ENCODE measurements around the gene HSPA1A. TPM values are rescaled to one million over a fixed set of nuclear protein-coding genes. Genes with fewer than 3 reads are reported as not detected.

The HSPA1A gene
- total RNA-seq, 1 experiment from 2014 or later: 51.2 TPM

DNA sequence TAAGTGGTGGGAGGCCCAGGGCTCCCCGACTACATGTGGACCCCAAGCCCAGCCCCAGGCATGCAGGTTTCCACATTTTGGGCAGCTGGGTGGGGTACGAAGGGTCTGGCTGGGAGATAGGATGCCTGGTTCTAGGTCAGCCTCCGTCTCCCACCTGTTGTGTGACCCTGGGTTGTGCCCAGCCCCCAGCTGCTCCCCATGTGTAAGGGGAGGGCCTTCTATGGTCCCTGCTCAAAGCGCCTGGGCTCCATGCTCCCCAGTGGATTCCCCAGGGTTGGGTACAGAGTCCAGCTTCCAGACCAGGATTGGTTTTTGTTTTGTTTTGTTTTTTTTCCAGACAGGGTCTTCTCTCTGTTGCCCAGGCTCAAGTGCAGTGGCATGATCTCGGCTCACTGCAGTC is 37.1 kb upstream of the HSPA1A start:
- no peak overlapping the region for H2AFZ ChIP-seq (ENCODE audit: low read length)
- H3K23ac ChIP-seq (ENCODE audit: insufficient read length, low read depth, low read length): no peak overlapping the region
- WGBS (ENCODE audit: extremely low coverage, insufficient read length, low lambda C conversion rate): no CpG with 5 or more reads among the region's 5 CpGs
- no peak overlapping the region for H2BK20ac ChIP-seq (ENCODE audit: low read depth, low read length, poor library complexity, severe bottlenecking)
- no peaks in the 10 kb centered on the region for H3K4me1 ChIP-seq (ENCODE audit: insufficient read depth, low read length)
- H2BK120ac ChIP-seq (ENCODE audit: low read depth, low read length, poor library complexity, severe bottlenecking): no peak overlapping the region
- H3K9ac ChIP-seq (ENCODE audit: extremely low read depth, insufficient read length, low read length): no peak overlapping the region
- no peak overlapping the region for H3T11ph ChIP-seq (ENCODE audit: low read length)
- H4K91ac ChIP-seq (ENCODE audit: insufficient read length, low read depth, low read length): no peak overlapping the region
- H2BK12ac ChIP-seq (ENCODE audit: insufficient read length, low read depth, low read length): no peak overlapping the region
- DNase-seq: no peak
- H3K18ac ChIP-seq (ENCODE audit: insufficient read length, low read depth, low read length): no peak overlapping the region
- H4K8ac ChIP-seq (replicated peaks; ENCODE audit: insufficient read length, low read depth, low read length): no peak overlapping the region
- H4K5ac ChIP-seq (ENCODE audit: insufficient read length, low read depth, low read length): no peak overlapping the region
- no peaks in the 10 kb centered on the region for H3K9me3 Mint-ChIP-seq
- no peaks in the 10 kb centered on the region for H3K23me2 ChIP-seq (ENCODE audit: insufficient read length, low read depth, low read length, poor library complexity, severe bottlenecking)
- no peaks in the 10 kb centered on the region for H3K27me3 Mint-ChIP-seq (ENCODE audit: low read depth)
- TF ChIP-seq, protein P1, sequence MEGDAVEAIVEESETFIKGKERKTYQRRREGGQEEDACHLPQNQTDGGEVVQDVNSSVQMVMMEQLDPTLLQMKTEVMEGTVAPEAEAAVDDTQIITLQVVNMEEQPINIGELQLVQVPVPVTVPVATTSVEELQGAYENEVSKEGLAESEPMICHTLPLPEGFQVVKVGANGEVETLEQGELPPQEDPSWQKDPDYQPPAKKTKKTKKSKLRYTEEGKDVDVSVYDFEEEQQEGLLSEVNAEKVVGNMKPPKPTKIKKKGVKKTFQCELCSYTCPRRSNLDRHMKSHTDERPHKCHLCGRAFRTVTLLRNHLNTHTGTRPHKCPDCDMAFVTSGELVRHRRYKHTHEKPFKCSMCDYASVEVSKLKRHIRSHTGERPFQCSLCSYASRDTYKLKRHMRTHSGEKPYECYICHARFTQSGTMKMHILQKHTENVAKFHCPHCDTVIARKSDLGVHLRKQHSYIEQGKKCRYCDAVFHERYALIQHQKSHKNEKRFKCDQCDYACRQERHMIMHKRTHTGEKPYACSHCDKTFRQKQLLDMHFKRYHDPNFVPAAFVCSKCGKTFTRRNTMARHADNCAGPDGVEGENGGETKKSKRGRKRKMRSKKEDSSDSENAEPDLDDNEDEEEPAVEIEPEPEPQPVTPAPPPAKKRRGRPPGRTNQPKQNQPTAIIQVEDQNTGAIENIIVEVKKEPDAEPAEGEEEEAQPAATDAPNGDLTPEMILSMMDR (conservative IDR thresholded peaks at IDR 0.05): no peak
- H3K9me3 ChIP-seq (ENCODE audit: control insufficient read depth, low read depth, low read length): no peaks in the 10 kb centered on the region
- H3K79me2 ChIP-seq (ENCODE audit: insufficient read depth, low read length): no peaks in the 10 kb centered on the region
- H3K79me1 ChIP-seq (ENCODE audit: insufficient read depth, low read depth, low read length, poor library complexity, severe bottlenecking): no peaks in the 10 kb centered on the region
- H4K20me1 ChIP-seq (ENCODE audit: control insufficient read depth, insufficient read depth, insufficient read length): no peaks in the 10 kb centered on the region
- H3K4me3 Mint-ChIP-seq: no peak overlapping the region
- H3K36me3 Mint-ChIP-seq (ENCODE audit: insufficient read depth in 1 of 3, low read depth in 3 of 3): peaks cover 32 to 56% (median 40%) of the 10 kb centered on the region in 3 experiments; a peak in 6 of 7 replicates
- H3K4me2 ChIP-seq (ENCODE audit: insufficient read depth, insufficient read length, low read length): no peak overlapping the region
- H3K4ac ChIP-seq (ENCODE audit: low read depth, low read length): no peak overlapping the region
- no peak overlapping the region for H2BK5ac ChIP-seq (ENCODE audit: insufficient read length, low read length)
- no peaks in the 10 kb centered on the region for H3K27me3 ChIP-seq (ENCODE audit: insufficient read depth, low read length)
- H2AK5ac ChIP-seq (ENCODE audit: insufficient read length, low read length): no peak overlapping the region
- peaks cover 5 to 10% of the 10 kb centered on the region in 2 experiments; a peak in 3 of 4 replicates for H3K4me1 Mint-ChIP-seq
- H3K56ac ChIP-seq (ENCODE audit: insufficient read length, low read depth, low read length): no peak overlapping the region
- H3K27ac ChIP-seq (ENCODE audit: insufficient read length, low read depth, low read length): no peak overlapping the region
- no peak overlapping the region for H2BK15ac ChIP-seq (ENCODE audit: low read depth, low read length)
- no peak overlapping the region for H3K14ac ChIP-seq (ENCODE audit: insufficient read depth, low read length)
- H3K27ac Mint-ChIP-seq: no peak overlapping the region; a peak in 2 of 7 replicates
